NCI-H2196 (cell line): ENCODE measurements around the gene PCIF1.
"Not testable (repeated sequence)": the region's sequence is repeated elsewhere in the genome, so short reads cannot be mapped to it uniquely, and the experiment has no call there.

Experiments used
- DNase-seq: peaks from one replicate; lab custom pipeline; 2025; ENCODE audit not compliant: unreplicated experiment; lab: John Stamatoyannopoulos, UW

Gene PCIF1

DNA sequence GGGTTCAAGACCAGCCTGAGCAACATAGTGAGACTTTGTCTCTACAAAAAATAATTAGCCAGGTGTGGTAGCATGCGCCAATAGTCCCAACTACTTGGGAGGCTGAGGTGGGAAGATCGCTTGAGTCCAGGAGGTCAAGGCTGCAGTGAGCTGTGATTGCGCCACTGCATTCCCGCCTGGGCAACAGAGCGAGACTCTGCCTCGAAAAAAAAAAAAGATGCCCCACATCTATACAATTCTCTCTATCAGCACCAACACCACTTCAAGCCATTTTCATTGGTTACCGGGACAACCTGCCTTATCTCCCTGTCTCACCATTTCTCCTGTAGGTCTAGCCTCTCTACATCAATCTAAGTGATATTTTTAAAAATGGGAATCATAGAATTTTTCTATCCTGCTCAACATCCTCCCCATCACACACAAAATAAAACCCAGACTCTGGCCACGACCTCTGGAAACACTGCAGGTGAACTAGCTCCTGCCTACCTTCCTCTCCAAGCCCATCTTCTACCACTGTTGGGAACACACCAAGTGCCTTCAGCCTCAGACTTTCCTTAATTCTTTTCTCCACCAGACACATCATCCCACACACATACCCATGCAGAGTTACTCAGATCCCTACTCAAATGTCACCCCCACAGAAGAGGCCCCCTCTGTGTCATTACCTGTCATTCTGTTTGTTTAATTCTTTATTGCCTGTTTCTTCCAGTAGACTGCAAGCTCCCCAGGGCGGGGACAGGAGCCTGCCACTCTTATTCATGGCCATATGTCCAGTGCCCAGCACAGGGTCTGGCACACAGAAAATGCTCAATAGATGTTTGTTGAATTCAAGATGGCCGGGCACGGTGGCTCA, 12.9 kb upstream of the PCIF1 start:
- no peak for DNase-seq

DNA sequence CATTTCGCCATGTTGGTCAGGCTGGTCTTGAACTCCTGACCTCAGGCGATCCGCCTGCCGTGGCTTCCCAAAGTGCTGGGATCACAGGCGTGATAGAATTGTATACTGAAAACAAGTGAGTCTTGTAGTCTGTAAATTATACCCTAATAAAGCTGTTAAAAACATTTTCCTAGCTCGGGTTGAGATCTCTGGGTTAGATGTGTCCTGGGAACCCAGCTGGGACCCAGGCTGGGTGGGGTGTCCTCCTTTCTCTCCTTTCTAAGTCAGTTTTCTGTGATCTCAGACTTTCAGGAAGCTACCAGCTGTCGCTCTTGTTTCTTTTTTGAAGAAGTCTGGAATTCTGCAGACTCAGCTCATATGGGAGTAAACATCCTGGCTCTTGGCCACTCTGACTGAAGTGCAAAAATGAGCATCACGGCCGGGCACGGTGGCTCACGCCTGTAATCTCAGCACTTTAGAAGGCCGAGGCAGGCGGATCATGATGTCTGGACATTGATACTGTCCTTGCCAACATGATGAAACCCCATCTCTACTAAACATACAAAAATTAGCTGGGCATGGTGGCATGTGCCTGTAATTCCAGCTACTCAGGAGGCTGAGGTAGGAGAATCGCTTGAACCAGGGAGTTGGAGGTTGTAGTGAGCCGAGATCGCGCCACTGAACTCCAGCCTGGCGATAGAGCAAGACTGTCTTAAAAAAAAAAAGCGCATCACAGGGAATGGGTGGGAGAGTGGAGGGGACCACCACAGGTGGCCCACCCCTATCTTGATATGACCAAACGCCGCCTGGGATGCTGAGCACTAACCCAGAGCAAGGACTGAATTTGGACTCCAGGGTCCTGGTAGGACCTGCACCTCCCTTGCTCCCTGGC, 9.9 kb upstream of the PCIF1 start:
- peak; percentile 12 for DNase-seq

DNA sequence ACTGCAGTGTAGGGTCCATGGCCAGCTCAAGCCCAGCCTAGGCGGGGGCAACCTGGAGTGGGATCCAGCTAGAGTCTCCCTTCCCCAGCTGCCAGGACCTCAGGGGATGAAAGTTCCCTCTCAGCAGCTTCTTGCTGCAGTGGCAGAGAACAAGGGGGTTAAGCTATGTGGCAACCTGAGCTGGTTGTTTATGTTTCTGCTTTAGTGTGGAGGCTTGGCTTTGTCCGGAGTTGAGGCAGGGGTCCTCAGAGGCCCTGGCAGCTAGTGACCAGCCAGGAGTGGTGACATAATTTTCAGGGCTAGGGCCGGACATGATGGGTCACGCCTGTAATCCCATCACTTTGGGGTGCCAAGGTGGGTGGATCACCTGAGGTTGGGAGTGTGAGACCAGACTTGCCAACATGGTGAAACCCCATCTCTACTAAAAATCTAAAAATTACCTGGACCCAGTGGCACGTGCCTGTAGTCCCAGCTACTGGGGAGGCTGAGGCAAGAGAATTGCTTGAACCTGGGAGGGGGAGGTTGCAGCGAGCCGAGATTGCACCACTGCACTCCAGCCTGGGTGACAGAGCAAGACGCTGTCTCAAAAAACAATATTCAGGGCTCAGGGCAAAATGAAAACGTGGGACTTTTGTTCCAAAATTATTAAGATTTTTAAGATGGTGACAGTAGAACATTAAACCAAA, 8.5 kb upstream of the PCIF1 start:
- DNase-seq = no peak

DNA sequence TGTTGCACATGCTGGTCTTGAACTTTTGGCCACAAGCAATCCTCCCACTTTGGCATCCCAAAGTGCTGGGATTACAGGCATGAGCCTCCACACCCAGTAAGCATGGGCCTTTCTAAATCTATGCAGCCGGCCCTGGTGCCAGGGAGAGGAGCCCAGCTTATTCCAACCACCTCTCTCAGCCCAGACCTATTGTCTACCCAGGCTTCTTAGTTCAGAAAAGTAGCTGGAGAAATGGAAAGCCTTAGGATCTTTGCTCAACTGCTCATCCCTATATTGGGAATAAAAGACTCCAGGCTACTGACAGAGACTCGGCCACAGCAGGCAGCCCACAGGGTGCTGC, 7.8 kb upstream of the PCIF1 start:
- no peak for DNase-seq

DNA sequence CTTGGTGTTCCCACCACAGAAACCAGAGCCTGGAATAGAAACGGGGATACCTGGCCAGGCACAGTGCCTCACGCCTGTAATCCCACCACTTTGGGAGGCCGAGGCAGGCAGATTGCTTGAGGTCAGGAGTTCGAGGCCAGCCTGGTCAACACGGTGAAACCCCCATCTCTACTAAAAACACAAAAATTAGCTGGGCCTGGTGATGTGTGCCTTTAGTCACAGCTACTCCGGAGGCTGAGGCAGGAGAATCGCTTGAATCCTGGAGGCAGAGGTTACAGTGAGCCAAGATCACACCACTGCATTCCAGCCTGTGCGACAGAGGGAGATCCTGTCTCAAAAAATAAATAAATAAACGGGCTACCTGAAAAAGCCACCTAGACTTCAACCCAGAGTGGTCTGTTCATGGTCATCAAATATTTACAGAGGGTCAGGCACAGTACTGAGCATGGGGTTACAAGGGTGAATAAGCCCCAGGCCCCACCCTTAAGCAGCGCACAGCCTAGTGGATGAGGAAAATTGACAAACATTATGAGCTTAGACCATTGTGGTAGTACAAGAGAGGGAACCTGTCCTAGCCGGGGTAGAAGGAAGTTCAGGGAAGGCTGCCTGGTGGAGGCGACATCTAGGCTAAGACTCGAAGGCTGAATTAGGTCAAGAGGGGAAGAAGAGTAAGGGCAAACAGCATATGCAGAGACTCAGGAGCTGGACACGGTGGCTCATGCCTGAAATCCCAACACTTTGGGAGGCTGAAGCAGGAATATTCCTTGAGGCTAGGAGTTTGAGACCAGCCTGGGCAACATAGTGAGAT, 7.2 kb upstream of the PCIF1 start:
- no peak for DNase-seq

DNA sequence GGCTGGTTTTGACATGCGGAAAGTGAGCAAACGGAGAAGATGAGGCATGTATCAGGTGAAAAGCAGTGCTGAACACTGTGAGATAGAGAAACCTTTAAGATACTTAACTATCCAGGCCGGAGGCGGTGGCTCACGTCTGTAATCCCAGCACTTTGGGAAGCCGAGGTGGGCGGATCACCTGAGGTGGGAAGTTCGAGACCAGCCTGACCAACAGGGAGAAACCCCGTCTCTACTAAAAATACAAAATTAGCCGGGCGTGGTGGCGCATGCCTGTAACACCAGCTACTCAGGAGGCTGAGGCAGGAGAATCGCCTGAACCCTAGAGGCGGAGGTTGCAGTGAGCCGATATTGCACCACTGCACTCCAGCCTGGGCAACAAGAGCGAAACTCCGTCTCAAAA, 2.8 kb upstream of the PCIF1 start:
- not testable (repeated sequence) for DNase-seq

DNA sequence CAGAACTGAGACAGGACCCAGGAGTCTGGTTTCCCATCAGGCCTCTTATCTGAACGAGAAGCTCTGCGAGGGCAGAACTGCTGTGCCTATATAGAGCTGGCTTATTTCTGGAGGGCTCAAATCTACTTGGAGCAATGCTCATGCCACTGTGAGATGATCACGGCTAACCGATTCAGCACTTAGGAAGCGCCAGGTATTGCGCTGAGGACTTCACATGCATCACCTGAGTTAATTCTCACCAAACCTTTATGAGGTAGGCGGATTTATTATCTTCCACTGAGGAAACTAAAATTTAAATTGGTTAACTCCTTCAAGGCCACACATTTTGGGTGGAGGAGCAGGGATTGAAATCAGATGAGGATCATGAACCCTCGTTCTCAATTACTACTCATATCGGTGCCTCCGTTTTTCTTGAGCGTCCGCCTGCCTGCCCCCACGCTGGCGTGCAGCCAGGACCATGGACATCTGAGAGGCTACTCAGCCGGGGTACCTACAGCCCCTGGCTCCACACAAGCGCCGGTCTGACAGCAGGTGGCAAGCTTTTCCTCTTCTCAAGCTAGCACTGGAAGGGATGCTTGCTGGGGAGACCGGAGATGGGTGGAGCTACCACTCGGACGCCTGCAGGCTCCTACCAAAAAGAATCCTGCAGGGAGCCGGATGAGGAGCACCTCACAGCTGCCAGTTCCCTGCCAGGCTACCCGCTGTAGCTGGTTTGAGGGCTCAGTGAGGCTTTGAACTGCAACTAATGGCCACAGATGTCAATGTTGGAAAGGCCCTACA, 1.0 kb upstream of the PCIF1 start:
- peak; percentile 86 for DNase-seq

DNA sequence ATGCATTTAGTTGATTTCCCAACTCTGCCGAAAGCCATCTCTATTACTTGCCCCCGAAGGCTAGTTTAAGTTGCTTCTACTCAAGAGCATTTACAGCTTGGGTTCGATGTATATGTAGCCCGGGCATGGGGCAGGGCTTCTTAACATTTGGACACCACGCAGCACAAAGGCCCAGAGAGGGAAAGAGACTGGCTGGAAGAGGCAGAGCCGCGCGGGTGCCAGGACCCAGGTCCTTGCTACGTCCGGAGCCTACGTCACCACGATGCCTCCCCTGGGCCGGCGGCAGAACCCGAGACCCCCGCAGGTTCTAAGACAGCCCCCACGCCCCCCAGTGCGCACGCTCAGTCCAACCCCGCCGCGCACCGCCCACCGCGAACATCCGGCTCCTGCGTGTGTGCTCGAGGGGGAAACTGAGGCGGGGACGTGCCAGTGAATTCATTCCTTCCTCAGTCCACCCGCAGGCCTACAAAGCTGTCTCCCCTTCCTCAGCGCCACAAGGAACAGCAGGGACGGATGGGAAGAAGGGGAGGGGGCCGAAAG, 367 bp upstream of the PCIF1 start:
- peak; percentile 60 for DNase-seq

DNA sequence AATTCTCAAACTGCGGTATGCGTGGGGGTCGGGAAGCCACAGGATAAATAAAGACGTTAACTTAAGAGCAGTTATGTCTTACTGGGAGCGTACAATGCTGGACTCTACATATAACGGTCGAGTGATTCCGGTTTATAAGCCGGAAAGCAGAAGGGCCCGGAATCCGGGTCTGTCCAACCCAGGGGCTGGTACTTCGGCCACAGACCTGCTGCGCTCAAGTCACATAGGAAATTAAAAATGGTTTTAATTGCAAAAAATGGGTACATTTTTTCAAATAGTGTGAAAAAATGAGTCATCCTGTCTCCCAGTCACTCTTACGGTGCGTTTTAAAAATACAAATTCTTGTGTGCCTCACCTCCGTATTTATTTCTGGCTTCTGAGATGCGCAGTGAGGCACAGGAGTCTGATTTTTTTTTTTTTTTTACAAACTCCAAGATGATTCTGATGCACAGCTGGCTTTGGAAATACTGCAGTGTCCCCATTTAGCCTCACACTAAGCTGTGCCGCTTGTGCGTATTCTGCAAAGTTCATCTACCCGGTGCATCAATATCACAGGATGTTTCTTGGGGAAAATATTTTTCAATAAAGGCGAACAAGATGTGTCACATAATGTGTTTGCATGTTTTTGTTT, 1.0 kb downstream of the PCIF1 start:
- DNase-seq = no peak

DNA sequence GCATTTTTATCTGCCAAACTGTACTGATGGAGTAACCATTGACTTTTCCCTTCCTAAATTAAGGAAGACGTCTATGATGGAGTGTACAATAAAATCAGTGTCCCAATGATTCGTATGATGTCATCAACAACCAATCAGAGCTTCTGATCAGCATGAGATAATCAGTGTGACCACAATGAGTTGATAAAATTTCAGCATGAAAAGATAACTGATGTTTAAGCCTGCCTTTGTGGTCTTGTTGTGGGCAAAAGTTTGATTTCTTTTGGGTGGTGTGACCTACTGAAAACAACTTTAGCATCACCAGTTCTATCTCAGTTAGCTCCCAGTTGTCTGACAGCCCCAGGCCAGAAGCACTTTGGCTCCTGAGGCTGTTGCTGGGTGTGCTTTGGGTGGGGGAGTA, 3.3 kb downstream of the PCIF1 start:
- DNase-seq = no peak

DNA sequence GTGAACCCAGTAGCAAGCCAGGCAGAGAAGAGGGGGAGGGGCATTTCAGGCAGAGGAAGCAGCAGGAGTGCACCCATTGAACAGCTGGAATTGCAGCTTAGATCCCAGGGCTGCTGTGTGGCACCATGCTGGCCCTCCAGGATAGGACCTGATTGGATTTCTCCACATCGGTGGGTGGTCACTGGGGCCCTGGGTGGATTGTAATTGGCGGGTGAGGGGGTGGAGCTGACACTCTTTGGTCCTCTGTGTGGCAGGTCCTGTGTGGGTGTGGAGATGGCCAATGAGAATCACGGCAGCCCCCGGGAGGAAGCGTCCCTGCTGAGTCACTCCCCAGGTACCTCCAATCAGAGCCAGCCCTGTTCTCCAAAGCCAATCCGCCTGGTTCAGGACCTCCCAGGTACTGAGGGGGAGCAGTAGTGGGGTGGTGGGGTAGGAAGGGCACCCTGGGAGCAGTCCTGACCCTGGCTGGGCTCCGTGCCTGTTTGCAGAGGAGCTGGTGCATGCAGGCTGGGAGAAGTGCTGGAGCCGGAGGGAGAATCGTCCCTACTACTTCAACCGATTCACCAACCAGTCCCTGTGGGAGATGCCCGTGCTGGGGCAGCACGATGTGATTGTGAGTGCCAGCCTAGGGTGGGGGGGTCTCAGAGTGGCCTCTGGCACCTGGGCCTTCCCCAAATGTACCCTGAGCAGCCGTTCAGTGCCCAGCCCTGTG, 4.4 kb downstream of the PCIF1 start:
- no peak for DNase-seq

DNA sequence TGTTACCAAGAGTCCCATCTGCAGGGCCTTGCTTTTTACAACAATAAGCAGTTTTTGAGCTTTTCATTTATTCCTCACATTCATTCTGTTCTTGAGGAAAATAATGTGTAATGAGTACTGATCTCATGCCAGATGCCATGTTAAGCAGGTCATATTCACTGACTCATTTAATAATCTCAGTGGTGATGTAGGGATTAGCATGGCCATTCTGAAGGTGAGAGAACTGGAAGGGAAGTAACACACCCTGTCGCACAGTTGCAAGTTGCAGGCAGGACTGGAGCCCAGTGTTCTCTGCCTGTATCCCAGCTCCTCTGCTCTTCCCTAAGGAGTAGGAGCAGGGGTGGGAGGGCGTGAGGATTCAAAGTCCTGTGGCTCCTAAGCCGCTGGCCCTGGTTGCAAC, 5.6 kb downstream of the PCIF1 start:
- no peak for DNase-seq

DNA sequence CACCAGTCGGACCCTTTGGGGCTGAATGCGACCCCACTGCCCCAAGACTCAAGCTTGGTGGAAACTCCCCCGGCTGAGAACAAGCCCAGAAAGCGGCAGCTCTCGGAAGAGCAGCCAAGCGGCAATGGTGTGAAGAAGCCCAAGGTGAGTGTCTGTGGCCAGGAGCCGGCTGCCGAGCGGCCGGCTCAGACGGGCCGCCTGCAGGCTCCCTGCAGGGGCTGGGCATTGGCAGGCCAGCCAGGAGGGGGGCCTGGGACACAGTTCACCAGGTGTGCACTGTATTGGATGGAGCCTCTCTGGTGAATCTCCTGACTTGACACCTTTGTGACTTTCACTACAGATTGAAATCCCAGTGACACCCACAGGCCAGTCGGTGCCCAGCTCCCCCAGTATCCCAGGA, 6.0 kb downstream of the PCIF1 start:
- DNase-seq = no peak

DNA sequence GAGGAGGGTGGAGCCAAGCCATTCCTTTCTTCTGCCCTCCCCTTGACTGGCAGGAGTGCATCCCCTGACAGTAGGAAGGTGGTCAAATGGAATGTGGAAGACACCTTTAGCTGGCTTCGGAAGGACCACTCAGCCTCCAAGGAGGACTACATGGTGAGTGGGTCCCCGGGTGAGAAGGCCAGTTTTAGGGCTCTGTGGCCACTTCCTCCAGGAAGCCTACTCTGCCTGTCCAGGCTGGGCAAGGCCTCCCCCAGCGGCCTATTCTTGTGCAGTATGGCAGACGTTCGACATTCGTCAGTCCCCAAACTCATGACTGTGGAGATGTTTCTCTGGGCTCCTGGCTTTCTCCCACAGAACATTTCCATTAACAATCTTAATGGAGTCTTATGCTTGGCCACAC, 9.1 kb downstream of the PCIF1 start:
- DNase-seq = no peak

DNA sequence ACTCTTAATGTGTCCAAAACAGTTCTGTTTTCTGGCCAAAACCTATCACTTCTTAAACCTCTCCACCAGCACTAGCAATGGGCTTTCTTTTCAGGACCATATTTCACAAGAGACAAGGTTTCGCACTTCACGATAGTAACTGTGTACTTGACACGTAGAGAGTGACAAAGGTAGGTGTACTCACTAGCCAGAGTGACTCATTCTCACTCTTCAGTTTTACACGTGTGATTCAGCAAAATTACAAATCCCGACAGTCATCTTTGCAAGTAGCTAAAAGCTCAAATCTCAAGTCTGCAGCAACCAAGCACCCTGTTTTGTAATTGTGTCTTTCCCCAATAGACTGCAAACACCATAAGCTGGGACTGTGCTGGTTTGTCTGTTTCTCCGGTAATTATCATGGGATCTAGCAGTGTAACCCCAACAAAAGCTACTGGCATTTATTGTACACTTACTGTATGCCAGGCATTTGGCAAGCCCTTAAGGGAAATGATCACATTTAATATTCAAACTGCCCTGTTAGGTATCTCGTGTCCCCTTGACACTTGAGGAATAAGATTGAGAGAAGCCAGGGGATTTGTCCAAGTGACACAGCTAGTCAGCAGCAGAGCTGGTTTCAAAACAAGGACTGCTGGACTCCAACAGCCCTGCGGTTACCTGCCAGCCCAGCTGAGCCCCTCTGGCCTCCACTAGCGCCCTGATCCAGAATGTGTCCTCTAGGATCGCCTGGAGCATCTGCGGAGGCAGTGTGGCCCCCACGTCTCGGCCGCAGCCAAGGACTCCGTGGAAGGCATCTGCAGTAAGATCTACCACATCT, 9.9 kb downstream of the PCIF1 start:
- no peak for DNase-seq

DNA sequence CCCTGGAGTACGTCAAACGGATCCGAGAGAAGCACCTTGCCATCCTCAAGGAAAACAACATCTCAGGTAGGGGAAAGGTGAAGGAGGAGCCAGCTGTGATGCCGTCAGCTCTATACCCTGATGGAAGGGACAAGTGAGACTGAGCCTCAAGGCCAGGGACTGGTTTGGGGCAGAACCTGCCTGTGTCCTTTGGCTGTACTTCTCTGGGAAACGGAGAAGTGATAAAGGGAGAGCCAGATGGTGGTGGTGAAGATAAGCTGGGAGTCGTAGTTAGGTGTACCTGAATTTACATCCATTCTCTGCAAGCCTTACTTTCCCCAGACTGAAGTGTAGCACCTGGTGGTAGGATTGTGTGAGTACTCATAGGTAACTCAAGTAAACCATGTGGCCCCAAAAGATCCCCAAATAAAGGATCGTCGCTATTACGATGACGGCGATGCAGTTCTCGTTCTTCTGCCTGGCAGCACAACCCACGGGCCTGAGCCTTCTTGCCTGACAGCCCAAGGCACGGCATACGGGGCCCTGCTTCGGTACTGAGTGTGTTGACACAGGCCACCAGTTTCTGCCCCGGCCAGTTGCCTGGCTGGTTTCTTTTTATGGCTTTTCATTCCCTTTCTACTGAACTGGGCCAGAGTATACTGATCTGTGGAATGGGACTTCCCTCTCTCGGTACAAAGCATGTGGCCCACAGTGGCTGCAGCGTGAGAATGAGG, 10.6 kb downstream of the PCIF1 start:
- DNase-seq = no peak

DNA sequence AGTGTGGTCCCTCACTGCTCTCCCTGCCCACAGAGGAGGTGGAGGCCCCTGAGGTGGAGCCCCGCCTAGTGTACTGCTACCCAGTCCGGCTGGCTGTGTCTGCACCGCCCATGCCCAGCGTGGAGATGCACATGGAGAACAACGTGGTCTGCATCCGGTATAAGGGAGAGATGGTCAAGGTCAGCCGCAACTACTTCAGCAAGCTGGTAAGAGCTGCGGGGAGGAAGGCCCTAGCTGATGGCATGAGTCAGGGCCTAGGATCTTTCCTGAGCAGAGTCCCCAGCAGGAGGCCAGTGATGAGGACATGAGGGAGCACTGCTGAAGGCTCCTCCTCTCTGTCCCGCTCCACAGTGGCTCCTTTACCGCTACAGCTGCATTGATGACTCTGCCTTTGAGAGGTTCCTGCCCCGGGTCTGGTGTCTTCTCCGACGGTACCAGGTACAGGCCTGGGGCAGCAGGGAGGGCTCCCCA, 11.2 kb downstream of the PCIF1 start:
- no peak for DNase-seq
